Stimulated activated CD4-positive, alpha-beta T cell treated with anti-CD3 and anti-CD28 coated beads, Interleukin-15, amount 100 ng/mL, for 1 hour (primary cell): ENCODE results near the gene CASP2.
A peak's percentile ranks its signal among the peaks of the same experiment; 100 is the strongest.

Source experiments
- DNase-seq, 2 donors: peaks; one replicate each; pipeline ENCODE4 v3.0.0-alpha.2; 2020; ENCODE audit warnings: low read depth in 1 of 2, low spot score in 1 of 2

CASP2 gene

GRCh38 chr7:143295870-143296269 lies 7.7 kb downstream of the CASP2 start:
- DNase-seq, result no peak

- no peak for DNase-seq
Measured at GRCh38 chr7:143296686-143297085, 8.5 kb downstream of the CASP2 start.

GRCh38 chr7:143299346-143299745 lies 11.2 kb downstream of the CASP2 start:
- no peak for DNase-seq

GRCh38 chr7:143299840-143300239 lies 11.7 kb downstream of the CASP2 start:
- DNase-seq, result peak; percentile 28 to 42

GRCh38 chr7:143300959-143301935 lies 13.1 kb downstream of the CASP2 start:
- DNase-seq, result no peak

GRCh38 chr7:143303733-143304132 lies 15.6 kb downstream of the CASP2 start:
- DNase-seq, result no peak

GRCh38 chr7:143304938-143305337 lies 16.8 kb downstream of the CASP2 start:
- no peak for DNase-seq

- peak; percentile 32 to 60 for DNase-seq
Measured at GRCh38 chr7:143305423-143306070, 17.4 kb downstream of the CASP2 start.

- no peak for DNase-seq
Measured at GRCh38 chr7:143308632-143309031, 20.5 kb downstream of the CASP2 start.

GRCh38 chr7:143314127-143314526 lies 26.0 kb downstream of the CASP2 start:
- DNase-seq, result no peak

GRCh38 chr7:143315776-143316175 lies 27.6 kb downstream of the CASP2 start, which contains the start of gene CLCN1:
TSS of gene CLCN1 (plus strand) at chr7:143316111. CDS start at chr7:143316213, 102 bp downstream.
- DNase-seq, result no peak

GRCh38 chr7:143316492-143316891 lies 28.3 kb downstream of the CASP2 start:
- no peak for DNase-seq

GRCh38 chr7:143318661-143319060 lies 30.5 kb downstream of the CASP2 start:
- DNase-seq, result no peak

- DNase-seq, result no peak
Measured at GRCh38 chr7:143320620-143321019, 32.5 kb downstream of the CASP2 start.

- DNase-seq, result no peak
Measured at GRCh38 chr7:143321242-143321641, 33.1 kb downstream of the CASP2 start.

- DNase-seq, result no peak
Measured at GRCh38 chr7:143321734-143322133, 33.6 kb downstream of the CASP2 start.

- DNase-seq, result no peak
Measured at GRCh38 chr7:143322760-143323633, 34.8 kb downstream of the CASP2 start.

GRCh38 chr7:143323653-143324052 lies 35.5 kb downstream of the CASP2 start:
- DNase-seq, result no peak

GRCh38 chr7:143325240-143325639 lies 37.1 kb downstream of the CASP2 start:
- DNase-seq, result no peak

GRCh38 chr7:143327903-143328302 lies 39.8 kb downstream of the CASP2 start:
- no peak for DNase-seq

- DNase-seq, result no peak
Measured at GRCh38 chr7:143329471-143330170, 41.5 kb downstream of the CASP2 start.
